Measurements from ENCODE around the gene NLRP6.
"Not testable (repeated sequence)": the region's sequence is repeated elsewhere in the genome, so short reads cannot be mapped to it uniquely, and the experiment has no call there.

The NLRP6 gene

DNA sequence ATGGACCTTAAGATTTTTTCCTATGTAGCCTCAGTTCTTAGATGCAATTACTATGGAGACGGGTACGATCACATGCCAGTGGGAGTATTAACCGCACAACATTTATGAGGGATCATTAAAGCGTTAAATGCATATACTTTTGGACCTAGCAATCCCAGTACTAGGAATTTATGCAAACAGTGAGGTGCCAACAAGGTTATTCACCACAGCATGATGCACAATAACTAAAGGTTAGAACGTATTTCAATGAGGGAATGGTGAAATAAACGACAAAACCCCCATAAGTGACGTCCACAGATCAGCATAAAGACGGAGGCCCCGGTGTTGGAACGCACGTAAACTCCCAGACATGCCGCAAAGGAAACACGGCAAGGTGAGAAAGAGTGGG, 42.6 kb upstream of the NLRP6 start:
- no peak for TF ChIP-seq EZH2phosphoT487 (IDR thresholded peaks at IDR 0.05; ENCODE audit: low read depth)
- TF ChIP-seq, protein P1, sequence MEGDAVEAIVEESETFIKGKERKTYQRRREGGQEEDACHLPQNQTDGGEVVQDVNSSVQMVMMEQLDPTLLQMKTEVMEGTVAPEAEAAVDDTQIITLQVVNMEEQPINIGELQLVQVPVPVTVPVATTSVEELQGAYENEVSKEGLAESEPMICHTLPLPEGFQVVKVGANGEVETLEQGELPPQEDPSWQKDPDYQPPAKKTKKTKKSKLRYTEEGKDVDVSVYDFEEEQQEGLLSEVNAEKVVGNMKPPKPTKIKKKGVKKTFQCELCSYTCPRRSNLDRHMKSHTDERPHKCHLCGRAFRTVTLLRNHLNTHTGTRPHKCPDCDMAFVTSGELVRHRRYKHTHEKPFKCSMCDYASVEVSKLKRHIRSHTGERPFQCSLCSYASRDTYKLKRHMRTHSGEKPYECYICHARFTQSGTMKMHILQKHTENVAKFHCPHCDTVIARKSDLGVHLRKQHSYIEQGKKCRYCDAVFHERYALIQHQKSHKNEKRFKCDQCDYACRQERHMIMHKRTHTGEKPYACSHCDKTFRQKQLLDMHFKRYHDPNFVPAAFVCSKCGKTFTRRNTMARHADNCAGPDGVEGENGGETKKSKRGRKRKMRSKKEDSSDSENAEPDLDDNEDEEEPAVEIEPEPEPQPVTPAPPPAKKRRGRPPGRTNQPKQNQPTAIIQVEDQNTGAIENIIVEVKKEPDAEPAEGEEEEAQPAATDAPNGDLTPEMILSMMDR (IDR thresholded peaks at IDR 0.05; ENCODE audit: low read depth, low read length): no peak

DNA sequence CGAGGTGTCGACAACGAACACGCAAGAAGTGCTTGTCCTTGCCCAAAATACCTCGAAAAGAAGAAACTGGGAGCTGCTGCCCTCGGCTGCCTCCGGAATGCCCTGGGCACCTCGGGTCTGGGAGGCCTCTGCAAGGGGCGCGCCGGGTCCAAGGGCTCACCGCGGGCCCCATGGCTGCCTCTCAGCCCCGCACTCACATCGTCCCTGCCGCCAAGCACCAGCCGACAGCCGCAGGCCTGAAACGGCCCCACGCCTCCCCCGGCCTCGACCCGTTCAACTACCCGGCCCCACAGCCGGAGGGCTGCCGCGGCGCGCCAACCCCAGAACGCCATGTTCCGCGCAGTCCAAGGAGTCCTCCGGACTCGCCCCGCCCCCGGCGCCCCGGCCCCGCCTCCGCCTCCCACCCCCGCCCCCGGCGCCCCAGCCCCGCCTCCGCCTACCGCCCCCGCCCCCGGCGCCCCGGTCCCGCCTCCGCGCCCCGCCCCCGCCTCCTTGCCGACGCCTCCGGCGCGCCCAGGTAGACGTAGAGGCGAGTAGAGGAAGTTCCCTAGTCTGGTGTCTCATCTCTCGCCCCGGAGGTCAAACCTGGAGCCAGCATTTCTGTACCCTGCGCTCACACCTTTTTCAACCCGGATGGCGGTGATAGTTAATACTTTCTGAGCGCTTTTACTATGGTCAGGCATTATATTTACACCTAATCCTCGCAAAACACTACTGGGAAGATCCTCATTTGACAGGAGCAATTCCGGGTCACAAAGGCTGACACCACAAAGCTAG, 42.0 kb upstream of the NLRP6 start, which contains the start of gene SIRT3:
Gene SIRT3 (minus strand): TSS at position 346 of the 777 bp plus-strand sequence. CDS start 14 bp downstream, at position 332.
- Histone ChIP-seq H4K20me1 (ENCODE audit: insufficient read depth, low read length) (no peaks in the 10 kb centered on the region; the same call in 1 of the 2 replicates), H3K79me2 (ENCODE audit: low read length) (peaks cover 45% of the 10 kb centered on the region), H3K4me1 (ENCODE audit: low read length) (peaks cover 15% of the 10 kb centered on the region), H3K4me2 (ENCODE audit: low read length) (peak within 1 kb of the TSS; percentile 94), H3K9ac (ENCODE audit: low read length) (peak within 1 kb of the TSS; percentile 99), H3K27me3 (ENCODE audit: low read depth, low read length) (no peaks in the 10 kb centered on the region), H3K9me3 (ENCODE audit: insufficient read depth, low read length) (no peaks in the 10 kb centered on the region), H3K4me3 (ENCODE audit: low read length) (peak within 1 kb of the TSS; percentile 99), H2AFZ (ENCODE audit: low read depth, low read length) (peak within 1 kb of the TSS; percentile 97), H3K36me3 (replicated peaks; ENCODE audit: low read depth, low read length) (peaks cover under 1% of the 10 kb centered on the region), H3K27ac (ENCODE audit: low read length) (peak within 1 kb of the TSS; percentile 93)
- TF ChIP-seq, protein P1 (IDR thresholded peaks at IDR 0.05; ENCODE audit: low read depth, low read length): no peak
- TF ChIP-seq EZH2phosphoT487 (IDR thresholded peaks at IDR 0.05; ENCODE audit: low read depth): no peak

More for the DNA sequence above, 42.6 kb upstream of the NLRP6 start:
- no peaks in the 10 kb centered on the region for H3K27me3 ChIP-seq (ENCODE audit: low read depth, low read length)
- H3K4me2 ChIP-seq (ENCODE audit: low read length): peak overlapping the region; percentile 94
- peaks cover 44% of the 10 kb centered on the region for H3K79me2 ChIP-seq (ENCODE audit: low read length)
- no peaks in the 10 kb centered on the region; the same call in 1 of the 2 replicates for H4K20me1 ChIP-seq (ENCODE audit: insufficient read depth, low read length)
- peak overlapping the region; percentile 55 for H2AFZ ChIP-seq (ENCODE audit: low read depth, low read length)
- no peaks in the 10 kb centered on the region for H3K36me3 ChIP-seq (replicated peaks; ENCODE audit: low read depth, low read length)
- H3K9ac ChIP-seq (ENCODE audit: low read length): peak overlapping the region; percentile 82
- H3K27ac ChIP-seq (ENCODE audit: low read length): 0 out of 2 replicates have a peak overlapping the region, but pooled peaks have one; percentile 25
- H3K9me3 ChIP-seq (ENCODE audit: insufficient read depth, low read length): no peaks in the 10 kb centered on the region
- H3K4me1 ChIP-seq (ENCODE audit: low read length): peaks cover 15% of the 10 kb centered on the region
- H3K4me3 ChIP-seq (ENCODE audit: low read length): peak overlapping the region; percentile 97

DNA sequence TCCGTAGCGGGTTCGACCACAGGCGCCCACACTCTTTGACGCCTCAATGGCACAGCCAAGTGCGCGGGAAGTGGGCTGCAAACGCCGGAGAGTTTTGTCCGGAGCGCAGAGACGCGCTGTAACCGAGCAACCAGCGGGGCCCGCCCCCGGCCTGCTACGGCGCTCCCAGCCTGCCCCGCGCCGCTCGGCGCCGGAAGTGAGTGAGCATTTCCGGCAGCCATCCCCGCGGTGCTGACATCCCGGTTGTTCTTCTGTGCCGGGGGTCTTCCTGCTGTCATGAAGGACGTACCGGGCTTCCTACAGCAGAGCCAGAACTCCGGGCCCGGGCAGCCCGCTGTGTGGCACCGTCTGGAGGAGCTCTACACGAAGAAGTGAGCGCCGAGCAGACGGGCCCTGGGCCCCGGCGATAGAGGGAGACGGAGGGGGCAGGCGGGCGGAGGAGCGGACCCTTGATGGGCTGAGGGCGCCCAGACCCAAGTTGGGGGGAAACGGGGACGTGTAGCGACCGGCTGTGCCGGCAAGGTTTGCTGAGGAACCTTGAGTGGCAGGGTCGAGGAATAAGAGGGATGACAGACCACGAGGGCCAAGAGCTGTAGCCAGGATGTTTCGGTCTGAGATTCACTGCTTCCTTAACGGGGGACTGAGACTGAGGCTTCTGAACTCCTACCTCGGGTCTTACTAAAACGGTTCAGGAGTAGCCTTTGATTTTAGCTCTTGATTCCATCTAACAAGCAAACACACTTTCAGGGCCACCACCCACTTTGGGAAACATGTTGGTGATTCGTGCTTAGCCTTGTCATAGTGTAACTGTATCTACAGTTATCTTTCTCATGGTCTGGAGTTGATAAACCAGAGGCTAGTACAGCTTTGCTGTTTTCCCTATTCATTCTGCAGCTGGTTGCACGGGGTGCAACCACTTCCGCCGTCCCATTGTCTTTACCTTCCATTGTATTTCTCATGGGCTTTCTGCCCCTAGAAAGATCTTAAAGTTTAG, 41.1 kb upstream of the NLRP6 start, which contains the start of gene PSMD13:
Gene PSMD13 (plus strand): TSS at position 203 of the 994 bp plus-strand sequence. CDS start 74 bp downstream, at position 277.
- H3K4me2 ChIP-seq (ENCODE audit: low read length): peak within 1 kb of the TSS; percentile 94
- H3K36me3 ChIP-seq (replicated peaks; ENCODE audit: low read depth, low read length): peaks cover 9% of the 10 kb centered on the region
- no peaks in the 10 kb centered on the region for H3K9me3 ChIP-seq (ENCODE audit: insufficient read depth, low read length)
- peak within 1 kb of the TSS; percentile 93 for H3K27ac ChIP-seq (ENCODE audit: low read length)
- no peak for TF ChIP-seq EZH2phosphoT487 (IDR thresholded peaks at IDR 0.05; ENCODE audit: low read depth)
- peak within 1 kb of the TSS; percentile 99 for H3K4me3 ChIP-seq (ENCODE audit: low read length)
- peaks cover 15% of the 10 kb centered on the region for H3K4me1 ChIP-seq (ENCODE audit: low read length)
- no peaks in the 10 kb centered on the region for H3K27me3 ChIP-seq (ENCODE audit: low read depth, low read length)
- peak within 1 kb of the TSS; percentile 97 for H2AFZ ChIP-seq (ENCODE audit: low read depth, low read length)
- H3K79me2 ChIP-seq (ENCODE audit: low read length): peaks cover 54% of the 10 kb centered on the region
- peaks cover 4% of the 10 kb centered on the region; the same call in 1 of the 2 replicates for H4K20me1 ChIP-seq (ENCODE audit: insufficient read depth, low read length)
- H3K9ac ChIP-seq (ENCODE audit: low read length): peak within 1 kb of the TSS; percentile 99

DNA sequence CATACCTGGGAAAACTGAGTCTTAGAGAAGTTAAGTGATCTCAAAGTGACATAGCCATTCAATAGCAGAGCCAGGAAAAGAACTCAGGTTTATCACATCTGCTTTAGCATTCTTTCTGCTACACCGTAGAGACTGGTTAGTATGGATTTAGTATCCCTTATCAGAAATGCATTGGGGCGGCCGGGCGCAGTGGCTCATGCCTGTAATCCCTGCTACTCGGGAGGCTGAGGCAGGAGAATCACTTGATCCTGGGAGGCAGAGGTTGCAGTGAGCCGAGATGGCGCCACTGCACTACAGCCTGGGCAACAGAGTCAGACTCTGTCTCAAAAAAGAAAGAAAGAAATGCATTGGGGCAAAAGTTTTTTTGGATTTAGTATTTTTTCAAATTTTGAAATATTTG, 39.9 kb upstream of the NLRP6 start:
- not testable (repeated sequence) for H2AFZ ChIP-seq (ENCODE audit: low read depth, low read length); H3K9me3 ChIP-seq (ENCODE audit: insufficient read depth, low read length); H3K27me3 ChIP-seq (ENCODE audit: low read depth, low read length); H3K9ac ChIP-seq (ENCODE audit: low read length); H3K27ac ChIP-seq (ENCODE audit: low read length); H4K20me1 ChIP-seq (ENCODE audit: insufficient read depth, low read length)
- Histone ChIP-seq H3K4me3 (ENCODE audit: low read length) (peak overlapping the region; percentile 99), H3K36me3 (replicated peaks; ENCODE audit: low read depth, low read length) (peaks cover 18% of the 10 kb centered on the region), H3K4me2 (ENCODE audit: low read length) (peak overlapping the region; percentile 91), H3K79me2 (ENCODE audit: low read length) (peaks cover 58% of the 10 kb centered on the region), H3K4me1 (ENCODE audit: low read length) (peaks cover 15% of the 10 kb centered on the region)

All from OCI-LY3 (cell line).